Measurements from ENCODE around the gene PLK5.

The PLK5 gene

GRCh38 chr19:1563251-1563650, 39.4 kb downstream of the PLK5 start (continued):
- no peak for TF ChIP-seq ZC3H10 (CRISPR knock-in tag; IDR thresholded peaks at IDR 0.05)

- peak; percentile 96 for ATAC-seq
- TF ChIP-seq TOX (CRISPR knock-in tag; IDR thresholded peaks at IDR 0.05; ENCODE audit: borderline replicate concordance) = no peak
- TF ChIP-seq GLIS3 (CRISPR knock-in tag; IDR thresholded peaks at IDR 0.05) = no peak
- no peak for TF ChIP-seq SNAI2 (CRISPR knock-in tag; IDR thresholded peaks at IDR 0.05)
- TF ChIP-seq, protein P1, sequence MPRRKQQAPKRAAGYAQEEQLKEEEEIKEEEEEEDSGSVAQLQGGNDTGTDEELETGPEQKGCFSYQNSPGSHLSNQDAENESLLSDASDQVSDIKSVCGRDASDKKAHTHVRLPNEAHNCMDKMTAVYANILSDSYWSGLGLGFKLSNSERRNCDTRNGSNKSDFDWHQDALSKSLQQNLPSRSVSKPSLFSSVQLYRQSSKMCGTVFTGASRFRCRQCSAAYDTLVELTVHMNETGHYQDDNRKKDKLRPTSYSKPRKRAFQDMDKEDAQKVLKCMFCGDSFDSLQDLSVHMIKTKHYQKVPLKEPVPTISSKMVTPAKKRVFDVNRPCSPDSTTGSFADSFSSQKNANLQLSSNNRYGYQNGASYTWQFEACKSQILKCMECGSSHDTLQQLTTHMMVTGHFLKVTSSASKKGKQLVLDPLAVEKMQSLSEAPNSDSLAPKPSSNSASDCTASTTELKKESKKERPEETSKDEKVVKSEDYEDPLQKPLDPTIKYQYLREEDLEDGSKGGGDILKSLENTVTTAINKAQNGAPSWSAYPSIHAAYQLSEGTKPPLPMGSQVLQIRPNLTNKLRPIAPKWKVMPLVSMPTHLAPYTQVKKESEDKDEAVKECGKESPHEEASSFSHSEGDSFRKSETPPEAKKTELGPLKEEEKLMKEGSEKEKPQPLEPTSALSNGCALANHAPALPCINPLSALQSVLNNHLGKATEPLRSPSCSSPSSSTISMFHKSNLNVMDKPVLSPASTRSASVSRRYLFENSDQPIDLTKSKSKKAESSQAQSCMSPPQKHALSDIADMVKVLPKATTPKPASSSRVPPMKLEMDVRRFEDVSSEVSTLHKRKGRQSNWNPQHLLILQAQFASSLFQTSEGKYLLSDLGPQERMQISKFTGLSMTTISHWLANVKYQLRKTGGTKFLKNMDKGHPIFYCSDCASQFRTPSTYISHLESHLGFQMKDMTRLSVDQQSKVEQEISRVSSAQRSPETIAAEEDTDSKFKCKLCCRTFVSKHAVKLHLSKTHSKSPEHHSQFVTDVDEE (CRISPR knock-in tag; IDR thresholded peaks at IDR 0.05) = no peak
Measured at GRCh38 chr19:1566392-1567115, 42.7 kb downstream of the PLK5 start.

- TF ChIP-seq TCF4 (CRISPR knock-in tag; IDR thresholded peaks at IDR 0.05; ENCODE audit: borderline replicate concordance) (no peak), ESRRG (CRISPR knock-in tag; IDR thresholded peaks at IDR 0.05) (no peak), BACH2 (CRISPR knock-in tag; IDR thresholded peaks at IDR 0.05; ENCODE audit: borderline replicate concordance) (no peak), ZFP3 (CRISPR knock-in tag; IDR thresholded peaks at IDR 0.05) (no peak), ZFP30 (CRISPR knock-in tag; IDR thresholded peaks at IDR 0.05) (no peak)
- no peak; the same call in 2 of the 3 replicates for ATAC-seq
Measured at GRCh38 chr19:1567116-1567847, 43.4 kb downstream of the PLK5 start.

DNA sequence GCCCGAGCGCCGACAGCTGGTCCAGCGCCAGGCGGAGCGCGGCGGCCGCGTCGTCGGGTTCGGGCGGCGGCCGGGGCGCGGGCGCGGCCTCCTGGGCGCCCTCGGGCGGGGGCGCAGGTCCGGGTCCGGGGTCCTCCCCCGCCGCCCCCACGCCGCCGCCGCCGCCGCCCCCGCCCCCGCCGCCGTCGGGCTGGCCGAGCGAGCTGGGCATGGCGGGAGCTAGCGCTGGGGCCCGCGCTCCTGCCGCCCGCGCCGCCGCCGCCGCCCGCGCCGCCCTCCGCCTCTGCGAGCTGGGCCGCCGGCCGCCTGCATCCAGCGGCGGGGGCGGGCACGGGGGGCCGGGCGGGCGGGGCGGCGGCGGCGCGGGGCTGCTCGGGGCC, 44.0 kb downstream of the PLK5 start:
- no peak for ATAC-seq
- TF ChIP-seq OSR1 (CRISPR knock-in tag; IDR thresholded peaks at IDR 0.05) (no peak), PPARA (CRISPR knock-in tag; IDR thresholded peaks at IDR 0.05; ENCODE audit: borderline replicate concordance) (no peak), ESRRG (CRISPR knock-in tag; IDR thresholded peaks at IDR 0.05) (no peak), TOX (CRISPR knock-in tag; IDR thresholded peaks at IDR 0.05; ENCODE audit: borderline replicate concordance) (no peak), CREB5 (CRISPR knock-in tag; IDR thresholded peaks at IDR 0.05; ENCODE audit: low read depth) (no peak), SNAI2 (CRISPR knock-in tag; IDR thresholded peaks at IDR 0.05) (no peak), GLIS3 (CRISPR knock-in tag; IDR thresholded peaks at IDR 0.05) (no peak), CSDC2 (CRISPR knock-in tag; IDR thresholded peaks at IDR 0.05) (no peak), ARNTL (CRISPR knock-in tag; IDR thresholded peaks at IDR 0.05; ENCODE audit: borderline replicate concordance, low read depth) (no peak)
- TF ChIP-seq, protein P2, sequence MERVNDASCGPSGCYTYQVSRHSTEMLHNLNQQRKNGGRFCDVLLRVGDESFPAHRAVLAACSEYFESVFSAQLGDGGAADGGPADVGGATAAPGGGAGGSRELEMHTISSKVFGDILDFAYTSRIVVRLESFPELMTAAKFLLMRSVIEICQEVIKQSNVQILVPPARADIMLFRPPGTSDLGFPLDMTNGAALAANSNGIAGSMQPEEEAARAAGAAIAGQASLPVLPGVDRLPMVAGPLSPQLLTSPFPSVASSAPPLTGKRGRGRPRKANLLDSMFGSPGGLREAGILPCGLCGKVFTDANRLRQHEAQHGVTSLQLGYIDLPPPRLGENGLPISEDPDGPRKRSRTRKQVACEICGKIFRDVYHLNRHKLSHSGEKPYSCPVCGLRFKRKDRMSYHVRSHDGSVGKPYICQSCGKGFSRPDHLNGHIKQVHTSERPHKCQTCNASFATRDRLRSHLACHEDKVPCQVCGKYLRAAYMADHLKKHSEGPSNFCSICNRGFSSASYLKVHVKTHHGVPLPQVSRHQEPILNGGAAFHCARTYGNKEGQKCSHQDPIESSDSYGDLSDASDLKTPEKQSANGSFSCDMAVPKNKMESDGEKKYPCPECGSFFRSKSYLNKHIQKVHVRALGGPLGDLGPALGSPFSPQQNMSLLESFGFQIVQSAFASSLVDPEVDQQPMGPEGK (CRISPR knock-in tag; IDR thresholded peaks at IDR 0.05; ENCODE audit: borderline replicate concordance) = no peak
- TF ChIP-seq, protein P1 (CRISPR knock-in tag; IDR thresholded peaks at IDR 0.05) = no peak

Data from SK-N-SH treated with all-trans-retinoic acid at 6 μM for 48 hours (cell line).